ENCODE results near the gene KIF18B. TPM values are rescaled to one million over a fixed set of nuclear protein-coding genes. Genes with fewer than 3 reads are reported as not detected.

The KIF18B gene
- total RNA-seq, 1 donor from 2014 or later, result 0.74 TPM

- Histone ChIP-seq H3K27ac (no peak overlapping the region), H3K9me3 (no peaks in the 10 kb centered on the region), H3K36me3 (peaks cover 0 to 82% of the 10 kb centered on the region in 2 donors), H3K4me1 (no peaks in the 10 kb centered on the region), H3K4me3 (no peak overlapping the region), H3K27me3 (no peaks in the 10 kb centered on the region)
- TF ChIP-seq POLR2AphosphoS5 (IDR thresholded peaks at IDR 0.05; ENCODE audit: insufficient read depth in 1 of 2, low read depth in 1 of 2), result no peak
- no peak for TF ChIP-seq POLR2A (IDR thresholded peaks at IDR 0.05)
- TF ChIP-seq CTCF (IDR thresholded peaks at IDR 0.05), result no peak
- intact Hi-C loops (cut with DNase I), result no loop called here
- no peak for DNase-seq (ENCODE audit: extremely low spot score in 2 of 2)
Measured at GRCh38 chr17:44877121-44877520, 70.5 kb downstream of the KIF18B start.

- no peaks in the 10 kb centered on the region for H3K27me3 ChIP-seq
- H3K27ac ChIP-seq, result no peak overlapping the region
- intact Hi-C loops (cut with DNase I), result no loop called here
- H3K4me3 ChIP-seq, result no peak overlapping the region
- H3K36me3 ChIP-seq, result peaks cover 0 to 85% of the 10 kb centered on the region in 2 donors
- no peaks in the 10 kb centered on the region for H3K4me1 ChIP-seq
- TF ChIP-seq CTCF (IDR thresholded peaks at IDR 0.05) (no peak), POLR2A (IDR thresholded peaks at IDR 0.05) (no peak), POLR2AphosphoS5 (IDR thresholded peaks at IDR 0.05; ENCODE audit: insufficient read depth in 1 of 2, low read depth in 1 of 2) (no peak)
- no peaks in the 10 kb centered on the region for H3K9me3 ChIP-seq
- no peak for DNase-seq (ENCODE audit: extremely low spot score in 2 of 2)
Measured at GRCh38 chr17:44875761-44876160, 71.8 kb downstream of the KIF18B start.

Small RNAs within 50 kb of the gene (microRNA-seq; reads per million reads assigned to microRNA genes)
- gene MIR6783 (ENCODE audit: borderline number of aligned reads, borderline replicate concordance), result not detected

Small RNAs within 50 kb of the gene (small RNA-seq; reads per million reads assigned to genes)
- gene AC015936.2 (not detected), gene CCDC103 (not detected), gene MIR6783 (not detected), gene RN7SL405P (not detected)

Other genes starting within 250 kb of the KIF18B start
- 4.7 TPM for gene DBF4B, start 239.1 kb downstream of the KIF18B start, total RNA-seq
- gene ADAM11, start 188.8 kb downstream of the KIF18B start, total RNA-seq, result 3.7 TPM
- gene GJC1, start 117.5 kb downstream of the KIF18B start, total RNA-seq, result 10.1 TPM
- not detected for gene HIGD1B, start 99.9 kb downstream of the KIF18B start, total RNA-seq
- 55.5 TPM for gene EFTUD2, start 48.3 kb downstream of the KIF18B start, total RNA-seq
- not detected for gene GFAP, start 32.3 kb downstream of the KIF18B start, total RNA-seq
- gene C1QL1, start 20.5 kb upstream of the KIF18B start, total RNA-seq, result 6.9 TPM
- 54.5 TPM for gene DCAKD, start 103.9 kb upstream of the KIF18B start, total RNA-seq
- gene NMT1, start 113.5 kb upstream of the KIF18B start, total RNA-seq, result 49.4 TPM
- gene PLCD3, start 184.7 kb upstream of the KIF18B start, total RNA-seq, result 34.1 TPM
- 18.9 TPM for gene ACBD4, start 187.9 kb upstream of the KIF18B start, total RNA-seq
- gene HEXIM1, start 200.7 kb upstream of the KIF18B start, total RNA-seq, result 27.5 TPM
- gene HEXIM2, start 214.1 kb upstream of the KIF18B start, total RNA-seq, result 9.8 TPM